DND-41 (cell line): ENCODE measurements around the gene PLA2R1.

Experiments used
- CTCF ChIP-seq: IDR thresholded peaks from 2 replicates; pipeline ENCODE4 v1.5.1; 2012; ENCODE audit warnings: borderline replicate concordance, low read length, moderate library complexity, mild to moderate bottlenecking; ENCODE audit not compliant: poor library complexity, severe bottlenecking; ENCODE audit errors: extremely low read depth
- EZH2 ChIP-seq: IDR thresholded peaks from 3 replicates; pipeline ENCODE4 v1.6.1; 2012; ENCODE audit warnings: borderline replicate concordance, low read depth, mild to moderate bottlenecking, moderate library complexity, low read length, inconsistent platforms; ENCODE audit not compliant: severe bottlenecking

GRCh38 chr2:159925975-159926374, 136.4 kb downstream of the PLA2R1 start:
- no peak for TF ChIP-seq CTCF
- no peak for TF ChIP-seq EZH2
